HepG2 (cell line): ENCODE results near the gene VEGFA. TPM values are rescaled to one million over a fixed set of nuclear protein-coding genes. Genes with fewer than 3 reads are reported as not detected.

ENCODE experiments used
- CHD2 ChIP-seq: IDR thresholded peaks from 2 replicates; pipeline ENCODE4 v1.6.1; 2011; ENCODE audit warnings: low read depth, low read length, improper control_type of control experiment
- KDM5B ChIP-seq: sonication (generic); formaldehyde crosslinking; IDR thresholded peaks from 2 replicates; pipeline ENCODE4 v1.4.0; 2020; ENCODE audit warnings: missing genetic modification reagents, mild to moderate bottlenecking, borderline replicate concordance
- NR2C2 ChIP-seq: sonication (generic); formaldehyde crosslinking; IDR thresholded peaks from 2 replicates; pipeline ENCODE4 v1.4.0; 2020; ENCODE audit warnings: missing genetic modification reagents, mild to moderate bottlenecking, moderate library complexity, borderline replicate concordance
- POGZ ChIP-seq: sonication (generic); formaldehyde crosslinking; IDR thresholded peaks from 2 replicates; pipeline ENCODE4 v1.4.0; 2020; ENCODE audit warnings: mild to moderate bottlenecking, missing genetic modification reagents
- SNAI1 ChIP-seq: sonication (generic); formaldehyde crosslinking; IDR thresholded peaks from 2 replicates; pipeline ENCODE4 v1.5.0; 2020; ENCODE audit warnings: mild to moderate bottlenecking, missing genetic modification reagents, borderline replicate concordance
- SP5 ChIP-seq: IDR thresholded peaks from 2 replicates; pipeline ENCODE4 v1.6.1; 2016; ENCODE audit warnings: low read depth, borderline replicate concordance
- TARDBP ChIP-seq: sonication (generic); formaldehyde crosslinking; IDR thresholded peaks from 2 replicates; pipeline ENCODE4 v1.8.0; 2022; ENCODE audit warnings: mild to moderate bottlenecking, missing genetic modification reagents
- TBX2 ChIP-seq: sonication (generic); formaldehyde crosslinking; IDR thresholded peaks from 2 replicates; pipeline ENCODE4 v1.5.0; 2020; ENCODE audit warnings: missing genetic modification reagents, mild to moderate bottlenecking, borderline replicate concordance
- YY1 ChIP-seq: IDR thresholded peaks from 2 replicates; pipeline ENCODE4 v1.6.1; 2011; ENCODE audit warnings: low read length, low read depth, moderate library complexity, mild to moderate bottlenecking; ENCODE audit not compliant: insufficient read depth, insufficient replicate concordance
- ZBTB38 ChIP-seq: sonication (generic); formaldehyde crosslinking; IDR thresholded peaks from 2 replicates; pipeline ENCODE4 v1.5.1; 2020; ENCODE audit warnings: mild to moderate bottlenecking, missing genetic modification reagents
- ZFX ChIP-seq: sonication (generic); formaldehyde crosslinking; IDR thresholded peaks from 2 replicates; pipeline ENCODE4 v1.4.0; 2020; ENCODE audit warnings: mild to moderate bottlenecking, low read depth, missing genetic modification reagents, moderate library complexity
- ZMYM3 ChIP-seq: sonication (generic); formaldehyde crosslinking; IDR thresholded peaks from 2 replicates; pipeline ENCODE4 v1.5.1; 2020; ENCODE audit warnings: mild to moderate bottlenecking, missing genetic modification reagents
- ZNF263 ChIP-seq: sonication (generic); formaldehyde crosslinking; IDR thresholded peaks from 2 replicates; pipeline ENCODE4 v1.4.0; 2020; ENCODE audit warnings: missing genetic modification reagents
- ZNF292 ChIP-seq: sonication (generic); formaldehyde crosslinking; IDR thresholded peaks from 2 replicates; pipeline ENCODE4 v1.8.1; 2022; ENCODE audit warnings: mild to moderate bottlenecking, low read depth, missing genetic modification reagents, borderline replicate concordance
- ZNF572 ChIP-seq: sonication (generic); formaldehyde crosslinking; IDR thresholded peaks from 2 replicates; pipeline ENCODE4 v1.5.1; 2020; ENCODE audit warnings: mild to moderate bottlenecking, missing genetic modification reagents
- ZNF598 ChIP-seq: sonication (generic); formaldehyde crosslinking; IDR thresholded peaks from 2 replicates; pipeline ENCODE4 v1.5.1; 2020; ENCODE audit warnings: mild to moderate bottlenecking, missing genetic modification reagents, borderline replicate concordance
- ZNF775 ChIP-seq: sonication (generic); formaldehyde crosslinking; IDR thresholded peaks from 2 replicates; pipeline ENCODE4 v1.4.0; 2020; ENCODE audit warnings: missing genetic modification reagents, mild to moderate bottlenecking, moderate library complexity, borderline replicate concordance
- ZNF839 ChIP-seq: sonication (generic); formaldehyde crosslinking; IDR thresholded peaks from 2 replicates; pipeline ENCODE4 v1.4.0; 2020; ENCODE audit warnings: missing genetic modification reagents, mild to moderate bottlenecking, borderline replicate concordance
- polyA plus RNA-seq, 8 experiments: library from polyadenylated mRNA; depleted of rRNA in 3 of 8; stranded (reverse) in 7 of 8; unstranded in 1 of 8; fragments of >200 nt; fragmentation: Illumina TruSeq in 4 of 8; extraction: Trizol in 4 of 8; gene quantifications; 2 replicates each; pipeline versions ENCODE4 v1.2.1 to v1.2.3, GENCODE V29; 2011 to 2016; ENCODE audit warnings: low read depth in 4 of 8, missing spikeins in 1 of 8, mixed read lengths in 1 of 8; ENCODE audit not compliant: insufficient read depth in 1 of 8
- total RNA-seq, 5 experiments: library from RNA; depleted of rRNA; stranded (reverse); fragments of >200 nt; fragmentation: Illumina TruSeq; extraction: Trizol; gene quantifications; 2 replicates each; pipeline ENCODE4 v1.2.3, GENCODE V29; 2016; ENCODE audit warnings: low read depth in 1 of 5
- TF ChIP-seq, protein P1 (sequence below): sonication (generic); formaldehyde crosslinking; IDR thresholded peaks from 2 replicates; pipeline ENCODE4 v1.4.0; 2020; ENCODE audit warnings: missing genetic modification reagents
- TF ChIP-seq, protein P2 (sequence below): IDR thresholded peaks from 2 replicates; pipeline ENCODE4 v1.6.1; 2016; ENCODE audit warnings: mild to moderate bottlenecking, missing biosample characterization, missing genetic modification reagents
- TF ChIP-seq, protein P3 (sequence below): IDR thresholded peaks from 2 replicates; pipeline ENCODE4 v1.6.1; 2016
- TF ChIP-seq, protein P4 (sequence below): IDR thresholded peaks from 2 replicates; pipeline ENCODE4 v1.4.0; 2020; ENCODE audit warnings: mild to moderate bottlenecking, missing genetic modification reagents

The VEGFA gene
- total and polyA plus RNA-seq, 2 of the 13 experiments (the other 11 are each of a cell fraction or from before 2014, with no cell fraction given): 68.1 to 629 TPM

DNA sequence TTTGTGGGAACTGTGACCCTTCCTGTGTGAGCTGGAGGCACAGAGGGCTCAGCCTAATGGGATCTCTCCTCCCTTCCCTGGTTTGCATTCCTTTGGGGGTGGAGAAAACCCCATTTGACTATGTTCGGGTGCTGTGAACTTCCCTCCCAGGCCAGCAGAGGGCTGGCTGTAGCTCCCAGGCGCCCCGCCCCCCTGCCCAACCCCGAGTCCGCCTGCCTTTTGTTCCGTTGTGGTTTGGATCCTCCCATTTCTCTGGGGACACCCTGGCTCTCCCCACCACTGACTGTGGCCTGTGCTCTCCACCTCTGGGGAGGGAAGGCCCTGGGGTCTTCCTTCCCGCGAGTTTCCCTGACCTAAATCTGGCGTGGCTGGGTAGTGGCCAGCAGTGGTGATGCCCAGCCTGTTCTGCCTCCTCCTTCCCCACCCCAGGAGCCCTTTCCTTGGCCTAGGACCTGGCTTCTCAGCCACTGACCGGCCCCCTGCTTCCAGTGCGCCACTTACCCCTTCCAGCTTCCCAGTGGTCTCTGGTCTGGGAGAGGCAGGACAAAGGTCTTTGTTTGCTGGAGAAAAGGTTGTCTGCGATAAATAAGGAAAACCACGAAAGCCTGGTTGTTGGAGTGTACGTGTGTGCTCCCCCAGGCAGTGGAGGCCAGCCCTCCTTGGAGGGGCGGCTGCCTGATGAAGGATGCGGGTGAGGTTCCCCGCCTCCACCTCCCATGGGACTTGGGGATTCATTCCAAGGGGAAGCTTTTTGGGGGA lies 4.9 kb downstream of the VEGFA start (continued):
- TF ChIP-seq ZNF263 (CRISPR knock-in tag) (0 out of 2 replicates have a peak, but pooled peaks have one; percentile 24), SP5 (CRISPR knock-in tag) (peak; percentile 87), ZNF839 (no peak), ZNF775 (CRISPR knock-in tag) (no peak), SNAI1 (peak; percentile 78; the same call in 1 of the 2 replicates), ZBTB38 (CRISPR knock-in tag) (peak; percentile 75), ZNF598 (CRISPR knock-in tag) (peak; percentile 31; the same call in 1 of the 2 replicates), YY1 (peak; percentile 43), ZNF572 (CRISPR knock-in tag) (peak; percentile 86; the same call in 1 of the 2 replicates), ZNF292 (CRISPR knock-in tag) (peak; percentile 79; the same call in 1 of the 2 replicates), NR2C2 (no peak), ZFX (CRISPR knock-in tag) (peak; percentile 26; the same call in 1 of the 2 replicates), ZMYM3 (CRISPR knock-in tag) (no peak), POGZ (CRISPR knock-in tag) (peak; percentile 27; the same call in 1 of the 2 replicates), TARDBP (CRISPR knock-in tag) (0 out of 2 replicates have a peak, but pooled peaks have one; percentile 32), TBX2 (CRISPR knock-in tag) (peak; percentile 66; the same call in 1 of the 2 replicates), CHD2 (0 out of 2 replicates have a peak, but pooled peaks have one; percentile 20), KDM5B (CRISPR knock-in tag) (peak; percentile 41; the same call in 1 of the 2 replicates)
- TF ChIP-seq, protein P1, sequence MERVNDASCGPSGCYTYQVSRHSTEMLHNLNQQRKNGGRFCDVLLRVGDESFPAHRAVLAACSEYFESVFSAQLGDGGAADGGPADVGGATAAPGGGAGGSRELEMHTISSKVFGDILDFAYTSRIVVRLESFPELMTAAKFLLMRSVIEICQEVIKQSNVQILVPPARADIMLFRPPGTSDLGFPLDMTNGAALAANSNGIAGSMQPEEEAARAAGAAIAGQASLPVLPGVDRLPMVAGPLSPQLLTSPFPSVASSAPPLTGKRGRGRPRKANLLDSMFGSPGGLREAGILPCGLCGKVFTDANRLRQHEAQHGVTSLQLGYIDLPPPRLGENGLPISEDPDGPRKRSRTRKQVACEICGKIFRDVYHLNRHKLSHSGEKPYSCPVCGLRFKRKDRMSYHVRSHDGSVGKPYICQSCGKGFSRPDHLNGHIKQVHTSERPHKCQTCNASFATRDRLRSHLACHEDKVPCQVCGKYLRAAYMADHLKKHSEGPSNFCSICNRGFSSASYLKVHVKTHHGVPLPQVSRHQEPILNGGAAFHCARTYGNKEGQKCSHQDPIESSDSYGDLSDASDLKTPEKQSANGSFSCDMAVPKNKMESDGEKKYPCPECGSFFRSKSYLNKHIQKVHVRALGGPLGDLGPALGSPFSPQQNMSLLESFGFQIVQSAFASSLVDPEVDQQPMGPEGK (CRISPR knock-in tag): peak; percentile 72; the same call in 1 of the 2 replicates
- TF ChIP-seq, protein P2, sequence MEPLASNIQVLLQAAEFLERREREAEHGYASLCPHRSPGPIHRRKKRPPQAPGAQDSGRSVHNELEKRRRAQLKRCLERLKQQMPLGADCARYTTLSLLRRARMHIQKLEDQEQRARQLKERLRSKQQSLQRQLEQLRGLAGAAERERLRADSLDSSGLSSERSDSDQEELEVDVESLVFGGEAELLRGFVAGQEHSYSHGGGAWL (CRISPR knock-in tag): no peak
- TF ChIP-seq, protein P3, sequence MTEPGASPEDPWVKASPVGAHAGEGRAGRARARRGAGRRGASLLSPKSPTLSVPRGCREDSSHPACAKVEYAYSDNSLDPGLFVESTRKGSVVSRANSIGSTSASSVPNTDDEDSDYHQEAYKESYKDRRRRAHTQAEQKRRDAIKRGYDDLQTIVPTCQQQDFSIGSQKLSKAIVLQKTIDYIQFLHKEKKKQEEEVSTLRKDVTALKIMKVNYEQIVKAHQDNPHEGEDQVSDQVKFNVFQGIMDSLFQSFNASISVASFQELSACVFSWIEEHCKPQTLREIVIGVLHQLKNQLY (CRISPR knock-in tag): no peak
- TF ChIP-seq, protein P4, sequence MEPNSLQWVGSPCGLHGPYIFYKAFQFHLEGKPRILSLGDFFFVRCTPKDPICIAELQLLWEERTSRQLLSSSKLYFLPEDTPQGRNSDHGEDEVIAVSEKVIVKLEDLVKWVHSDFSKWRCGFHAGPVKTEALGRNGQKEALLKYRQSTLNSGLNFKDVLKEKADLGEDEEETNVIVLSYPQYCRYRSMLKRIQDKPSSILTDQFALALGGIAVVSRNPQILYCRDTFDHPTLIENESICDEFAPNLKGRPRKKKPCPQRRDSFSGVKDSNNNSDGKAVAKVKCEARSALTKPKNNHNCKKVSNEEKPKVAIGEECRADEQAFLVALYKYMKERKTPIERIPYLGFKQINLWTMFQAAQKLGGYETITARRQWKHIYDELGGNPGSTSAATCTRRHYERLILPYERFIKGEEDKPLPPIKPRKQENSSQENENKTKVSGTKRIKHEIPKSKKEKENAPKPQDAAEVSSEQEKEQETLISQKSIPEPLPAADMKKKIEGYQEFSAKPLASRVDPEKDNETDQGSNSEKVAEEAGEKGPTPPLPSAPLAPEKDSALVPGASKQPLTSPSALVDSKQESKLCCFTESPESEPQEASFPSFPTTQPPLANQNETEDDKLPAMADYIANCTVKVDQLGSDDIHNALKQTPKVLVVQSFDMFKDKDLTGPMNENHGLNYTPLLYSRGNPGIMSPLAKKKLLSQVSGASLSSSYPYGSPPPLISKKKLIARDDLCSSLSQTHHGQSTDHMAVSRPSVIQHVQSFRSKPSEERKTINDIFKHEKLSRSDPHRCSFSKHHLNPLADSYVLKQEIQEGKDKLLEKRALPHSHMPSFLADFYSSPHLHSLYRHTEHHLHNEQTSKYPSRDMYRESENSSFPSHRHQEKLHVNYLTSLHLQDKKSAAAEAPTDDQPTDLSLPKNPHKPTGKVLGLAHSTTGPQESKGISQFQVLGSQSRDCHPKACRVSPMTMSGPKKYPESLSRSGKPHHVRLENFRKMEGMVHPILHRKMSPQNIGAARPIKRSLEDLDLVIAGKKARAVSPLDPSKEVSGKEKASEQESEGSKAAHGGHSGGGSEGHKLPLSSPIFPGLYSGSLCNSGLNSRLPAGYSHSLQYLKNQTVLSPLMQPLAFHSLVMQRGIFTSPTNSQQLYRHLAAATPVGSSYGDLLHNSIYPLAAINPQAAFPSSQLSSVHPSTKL: 0 out of 2 replicates have a peak, but pooled peaks have one; percentile 14
